Measurements from ENCODE around the gene BANF2. TPM values are rescaled to one million over a fixed set of nuclear protein-coding genes. Genes with fewer than 3 reads are reported as not detected.

BANF2 gene
- total and polyA plus RNA-seq, 5 donors, result not detected

DNA sequence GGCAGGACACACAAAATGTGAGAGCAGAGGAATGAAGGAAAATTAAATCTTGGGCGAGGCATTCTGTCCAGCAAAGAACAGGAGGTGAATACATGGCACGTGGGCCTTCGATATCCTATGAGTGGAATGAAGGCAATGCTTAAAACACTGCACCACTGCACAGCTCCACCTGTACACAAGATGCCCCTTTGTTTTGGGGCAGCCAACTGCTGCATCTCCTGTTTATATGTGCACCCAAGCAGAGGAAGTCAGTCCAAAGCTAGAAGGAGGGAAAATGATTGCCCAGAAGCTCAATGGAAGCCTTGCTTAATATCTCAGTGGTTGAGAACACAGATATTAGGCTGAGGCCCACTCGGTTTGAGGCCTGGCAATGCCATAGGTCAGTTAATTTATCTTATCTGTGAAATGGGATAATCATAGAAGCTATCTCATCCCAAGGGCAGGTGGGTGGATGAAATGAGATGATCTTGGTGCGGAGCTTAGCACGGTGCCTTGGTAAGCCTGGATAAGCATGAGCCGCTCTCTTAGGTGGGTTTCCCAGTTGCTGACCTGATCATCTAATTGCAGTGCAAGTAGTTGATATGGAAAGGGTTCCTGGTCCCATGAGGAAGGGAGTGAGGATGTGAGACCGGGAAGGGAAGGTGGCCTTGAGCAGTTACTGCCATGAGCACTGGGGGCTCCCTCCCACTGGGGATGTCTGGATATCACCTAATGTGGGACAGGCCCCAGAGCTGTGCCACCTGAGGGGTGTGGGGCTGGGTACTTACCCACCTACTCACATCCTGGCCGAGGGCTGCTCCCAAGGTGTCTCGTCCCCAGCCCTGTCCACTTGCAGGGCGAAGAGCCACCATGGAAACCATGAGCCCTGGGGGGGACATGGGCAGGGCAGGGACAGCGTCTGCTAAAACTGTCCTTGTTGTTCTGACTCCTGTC is 9.9 kb downstream of the BANF2 start:
- DNase-seq, result no peak
- ATAC-seq, result peak in 1 of 2 donors; percentile 24
- Histone ChIP-seq H3K4me1 (ENCODE audit: control insufficient read depth, insufficient read depth, low read length) (no peaks in the 10 kb centered on the region), H3K27me3 (ENCODE audit: control insufficient read depth, insufficient read depth) (no peaks in the 10 kb centered on the region), H3K4me3 (ENCODE audit: low read length) (no peak overlapping the region), H3K27ac (ENCODE audit: low read length) (no peak overlapping the region), H3K9me3 (ENCODE audit: control insufficient read depth, low read length) (no peaks in the 10 kb centered on the region)
- 83% methylated on average over 12 of the region's 12 CpGs for WGBS
- intact Hi-C loops (cut with DNase I), result no loop called here

DNA sequence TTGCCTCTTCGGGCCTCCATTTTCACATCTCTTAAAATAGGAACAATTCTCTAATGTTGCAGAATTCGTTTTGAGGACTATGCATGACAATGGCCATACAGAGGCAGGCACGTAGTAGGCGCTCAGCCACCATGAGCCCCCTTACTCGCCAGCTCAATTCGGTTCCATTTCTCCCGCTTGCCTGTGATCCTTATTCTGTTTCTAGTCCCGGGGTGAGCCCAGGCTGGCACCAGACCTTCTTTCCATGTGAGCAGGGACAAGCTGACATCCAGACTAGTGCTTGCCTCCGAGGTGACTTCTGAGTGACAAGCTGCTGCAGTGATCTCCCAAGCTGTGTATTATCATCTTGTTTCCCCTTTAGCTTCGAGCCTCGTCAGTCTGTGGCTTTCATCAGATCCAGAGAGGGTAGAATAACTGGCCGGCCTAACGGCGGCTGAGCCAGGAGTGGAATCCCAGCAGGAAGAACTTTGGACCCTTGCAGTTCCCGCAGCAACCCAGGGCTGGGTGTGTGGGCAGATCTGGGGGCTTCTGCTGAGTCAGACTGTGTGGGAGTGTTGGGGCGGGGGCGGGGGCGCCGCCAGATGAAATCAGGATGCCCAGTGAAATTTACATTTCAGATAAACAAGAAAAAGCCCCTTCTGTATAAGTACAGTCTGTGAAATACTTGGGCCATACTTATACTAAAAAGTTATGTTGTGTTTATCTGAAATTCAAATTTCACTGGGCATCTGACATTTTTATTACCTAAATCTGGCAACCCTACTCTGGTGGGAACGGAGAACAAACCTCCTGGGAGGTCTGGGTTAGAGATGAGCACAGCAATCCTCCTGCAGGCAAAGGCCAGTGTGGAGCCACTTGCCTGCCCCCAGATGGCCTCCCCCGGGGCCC is 10.9 kb downstream of the BANF2 start:
- Histone ChIP-seq H3K9me3 (ENCODE audit: control insufficient read depth, low read length) (no peaks in the 10 kb centered on the region), H3K4me1 (ENCODE audit: control insufficient read depth, insufficient read depth, low read length) (no peaks in the 10 kb centered on the region), H3K4me3 (ENCODE audit: low read length) (no peak overlapping the region), H3K27me3 (ENCODE audit: control insufficient read depth, insufficient read depth) (no peaks in the 10 kb centered on the region), H3K27ac (ENCODE audit: low read length) (no peak overlapping the region)
- intact Hi-C loops (cut with DNase I), result no loop called here
- ATAC-seq, result peak; percentile 81 to 82
- DNase-seq, result peak in 1 of 3 donors; percentile 25
- 50% methylated on average over 21 of the region's 21 CpGs for WGBS

DNA sequence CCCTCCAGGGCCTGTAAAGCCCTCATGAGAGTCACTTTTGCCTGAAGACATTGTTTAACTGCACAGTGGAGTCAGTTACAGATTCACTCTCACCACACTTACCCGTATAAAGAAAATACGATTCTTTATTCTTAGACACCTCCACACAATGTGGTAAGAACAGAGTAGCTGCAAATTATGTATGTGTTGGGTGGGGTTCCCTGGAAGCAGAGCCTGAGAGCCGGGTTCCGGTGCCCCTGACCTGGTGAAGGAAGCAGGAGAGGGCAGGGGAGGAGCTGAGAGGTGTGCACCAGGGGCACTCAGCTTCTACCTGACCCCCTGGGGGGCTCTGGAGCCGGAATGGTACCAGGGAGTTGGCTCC is 11.5 kb downstream of the BANF2 start:
- DNase-seq, result no peak
- WGBS, result 92% methylated on average over 5 of the region's 5 CpGs
- intact Hi-C loops (cut with DNase I), result no loop called here
- Histone ChIP-seq H3K4me1 (ENCODE audit: control insufficient read depth, insufficient read depth, low read length) (no peaks in the 10 kb centered on the region), H3K9me3 (ENCODE audit: control insufficient read depth, low read length) (no peaks in the 10 kb centered on the region), H3K4me3 (ENCODE audit: low read length) (no peak overlapping the region), H3K27ac (ENCODE audit: low read length) (no peak overlapping the region), H3K27me3 (ENCODE audit: control insufficient read depth, insufficient read depth) (no peaks in the 10 kb centered on the region)
- ATAC-seq, result no peak

DNA sequence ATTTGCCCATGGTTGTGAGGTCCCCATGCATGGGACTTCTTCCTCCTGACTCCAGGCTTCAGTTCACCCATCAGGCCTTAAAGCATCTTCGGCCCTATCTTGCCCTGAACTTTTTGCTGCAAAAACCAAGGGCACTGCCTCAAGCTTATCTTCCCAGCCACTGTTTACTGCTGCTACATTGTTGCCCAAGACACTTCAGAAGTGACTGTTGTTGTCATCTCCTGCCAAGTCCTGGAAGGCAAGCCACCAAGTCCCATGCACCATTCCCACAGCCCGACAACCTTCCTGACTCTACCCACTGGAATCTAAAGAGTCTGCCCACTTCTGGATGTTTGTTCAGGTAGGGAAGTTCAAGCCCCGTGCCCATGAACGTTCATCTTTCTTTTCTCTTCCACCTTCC is 12.4 kb downstream of the BANF2 start:
- no peaks in the 10 kb centered on the region for H3K9me3 ChIP-seq (ENCODE audit: control insufficient read depth, low read length)
- no peaks in the 10 kb centered on the region for H3K27me3 ChIP-seq (ENCODE audit: control insufficient read depth, insufficient read depth)
- H3K4me1 ChIP-seq (ENCODE audit: control insufficient read depth, insufficient read depth, low read length), result no peaks in the 10 kb centered on the region
- no peak overlapping the region for H3K27ac ChIP-seq (ENCODE audit: low read length)
- H3K4me3 ChIP-seq (ENCODE audit: low read length), result no peak overlapping the region
- intact Hi-C loops (cut with DNase I), result no loop called here
- 84% methylated on average over 4 of the region's 4 CpGs for WGBS
- ATAC-seq (no peak), DNase-seq (no peak)

DNA sequence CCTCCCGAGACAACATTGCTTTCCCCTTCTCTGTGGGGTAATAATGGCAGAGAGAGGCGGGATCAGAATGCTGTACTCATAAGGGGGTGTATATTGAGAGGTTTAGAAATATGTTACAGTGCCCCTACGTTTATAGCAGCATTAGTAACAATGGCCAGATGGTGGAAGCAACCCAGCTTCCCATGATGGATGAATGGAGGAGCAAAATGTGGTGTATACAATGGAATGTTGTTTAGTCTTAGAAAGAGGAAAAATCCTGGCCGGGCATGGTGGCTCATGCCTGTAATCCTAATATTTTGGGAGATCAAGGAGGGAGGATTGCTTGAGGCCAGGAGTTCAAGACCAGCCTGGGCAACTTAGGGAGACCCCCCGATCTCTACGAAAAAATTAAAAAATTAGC is 12.9 kb downstream of the BANF2 start:
- Histone ChIP-seq H3K4me3 (ENCODE audit: low read length) (no peak overlapping the region), H3K4me1 (ENCODE audit: control insufficient read depth, insufficient read depth, low read length) (no peaks in the 10 kb centered on the region), H3K27ac (ENCODE audit: low read length) (no peak overlapping the region), H3K27me3 (ENCODE audit: control insufficient read depth, insufficient read depth) (no peaks in the 10 kb centered on the region), H3K9me3 (ENCODE audit: control insufficient read depth, low read length) (no peaks in the 10 kb centered on the region)
- ATAC-seq (no peak), DNase-seq (no peak)
- intact Hi-C loops (cut with DNase I), result no loop called here
- 91% methylated on average over 6 of the region's 6 CpGs for WGBS

DNA sequence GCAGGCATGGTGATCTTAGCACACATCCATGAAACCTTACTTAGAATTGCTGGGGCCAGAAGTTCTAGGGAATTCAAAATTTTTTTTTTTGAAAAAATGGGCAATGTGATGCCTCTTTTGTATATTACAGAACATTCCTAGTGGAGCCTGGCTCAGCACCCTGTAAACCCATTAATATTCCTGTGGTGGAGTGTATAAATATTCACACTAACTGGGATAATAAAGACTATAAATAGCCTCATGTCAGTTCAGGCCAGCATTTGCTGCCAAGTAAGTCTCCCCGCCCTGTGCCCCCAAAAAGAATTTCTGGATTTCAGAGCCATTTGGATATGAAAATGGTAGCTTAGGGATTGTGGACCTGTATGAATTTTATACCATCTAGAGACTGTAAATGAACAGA is 14.8 kb downstream of the BANF2 start:
- Histone ChIP-seq H3K27ac (ENCODE audit: low read length) (no peak overlapping the region), H3K4me3 (ENCODE audit: low read length) (no peak overlapping the region), H3K9me3 (ENCODE audit: control insufficient read depth, low read length) (no peaks in the 10 kb centered on the region), H3K4me1 (ENCODE audit: control insufficient read depth, insufficient read depth, low read length) (no peaks in the 10 kb centered on the region), H3K27me3 (ENCODE audit: control insufficient read depth, insufficient read depth) (no peaks in the 10 kb centered on the region)
- intact Hi-C loops (cut with DNase I), result no loop called here
- WGBS, result 42% methylated on average over 1 of the region's 1 CpG
- ATAC-seq (no peak), DNase-seq (no peak)

DNA sequence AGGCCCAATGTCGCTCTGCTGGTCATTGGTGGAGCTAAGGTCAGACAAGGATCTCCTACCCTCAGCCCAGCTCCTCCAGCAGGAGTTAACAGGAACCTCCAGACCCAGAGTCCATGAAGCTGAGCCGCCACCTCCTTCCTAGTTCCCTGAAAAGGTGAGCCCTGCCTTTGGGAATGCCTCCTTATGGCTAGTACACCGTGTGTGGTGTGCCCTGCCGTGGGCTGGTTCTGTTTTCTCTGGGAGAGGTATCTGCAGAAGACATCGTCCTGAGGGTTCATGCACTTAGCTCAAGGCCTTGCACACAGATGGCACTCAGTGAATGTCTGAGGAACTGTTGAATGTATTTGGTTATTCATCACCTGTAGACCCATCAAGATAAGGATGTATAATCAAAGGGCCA is 15.3 kb downstream of the BANF2 start:
- ATAC-seq (no peak), DNase-seq (no peak)
- whole genome bisulfite sequencing, result 80% methylated on average over 5 of the region's 5 CpGs
- Histone ChIP-seq H3K27ac (ENCODE audit: low read length) (no peak overlapping the region), H3K4me1 (ENCODE audit: control insufficient read depth, insufficient read depth, low read length) (no peaks in the 10 kb centered on the region), H3K27me3 (ENCODE audit: control insufficient read depth, insufficient read depth) (no peaks in the 10 kb centered on the region), H3K4me3 (ENCODE audit: low read length) (no peak overlapping the region), H3K9me3 (ENCODE audit: control insufficient read depth, low read length) (no peaks in the 10 kb centered on the region)
- intact Hi-C loops (cut with DNase I), result no loop called here

DNA sequence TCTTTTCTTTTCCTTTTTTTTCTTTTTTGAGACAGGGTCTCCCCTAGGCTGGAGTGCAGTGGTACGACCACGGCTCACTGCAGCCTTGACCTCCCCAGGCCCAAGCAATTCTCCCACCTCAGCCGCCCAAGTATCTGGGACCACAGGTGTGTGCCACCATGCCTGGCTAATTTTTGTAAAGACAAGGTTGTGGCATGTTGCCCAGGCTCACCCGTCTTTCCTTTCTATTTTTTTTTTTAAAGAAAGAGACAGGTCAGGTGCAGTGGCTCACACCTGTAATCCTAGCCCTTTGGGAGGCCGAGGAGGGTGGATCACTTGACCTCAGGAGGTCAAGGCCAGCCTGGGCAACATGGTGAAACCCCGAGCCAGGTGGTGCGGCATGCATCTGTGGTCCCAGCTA is 16.6 kb downstream of the BANF2 start:
- H3K27ac ChIP-seq (ENCODE audit: low read length), result no peak overlapping the region
- DNase-seq (no peak), ATAC-seq (no peak)
- intact Hi-C loops (cut with DNase I), result no loop called here
- WGBS, result 92% methylated on average over 7 of the region's 7 CpGs
- H3K27me3 ChIP-seq (ENCODE audit: control insufficient read depth, insufficient read depth), result no peaks in the 10 kb centered on the region
- no peaks in the 10 kb centered on the region for H3K9me3 ChIP-seq (ENCODE audit: control insufficient read depth, low read length)
- H3K4me1 ChIP-seq (ENCODE audit: control insufficient read depth, insufficient read depth, low read length), result no peaks in the 10 kb centered on the region
- H3K4me3 ChIP-seq (ENCODE audit: low read length), result no peak overlapping the region

DNA sequence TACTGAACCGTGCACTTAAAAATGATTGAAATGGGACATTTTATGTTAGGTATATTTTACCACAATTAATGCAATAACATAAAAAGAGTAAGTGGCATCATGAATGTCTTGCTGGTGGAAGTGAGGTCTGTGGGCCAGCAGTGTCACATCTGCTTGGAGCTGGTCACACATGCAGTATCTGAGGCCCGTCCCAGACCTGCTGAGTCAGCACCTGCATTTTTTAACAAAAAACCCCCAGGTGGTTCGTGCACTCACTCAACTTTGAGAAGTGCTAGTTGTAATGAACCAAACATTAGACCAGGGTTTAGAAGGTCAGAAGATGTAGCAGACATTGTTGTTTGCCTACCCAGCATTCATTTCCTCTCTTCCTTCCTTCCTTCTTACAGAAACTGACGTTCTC is 21.0 kb downstream of the BANF2 start:
- H3K27me3 ChIP-seq (ENCODE audit: control insufficient read depth, insufficient read depth), result no peaks in the 10 kb centered on the region
- no peak for DNase-seq
- no peaks in the 10 kb centered on the region for H3K4me1 ChIP-seq (ENCODE audit: control insufficient read depth, insufficient read depth, low read length)
- H3K4me3 ChIP-seq (ENCODE audit: low read length), result no peak overlapping the region
- no peak overlapping the region for H3K27ac ChIP-seq (ENCODE audit: low read length)
- ATAC-seq, result no peak
- H3K9me3 ChIP-seq (ENCODE audit: control insufficient read depth, low read length), result no peaks in the 10 kb centered on the region
- WGBS, result 74% methylated on average over 4 of the region's 4 CpGs
- intact Hi-C loops (cut with DNase I), result no loop called here

DNA sequence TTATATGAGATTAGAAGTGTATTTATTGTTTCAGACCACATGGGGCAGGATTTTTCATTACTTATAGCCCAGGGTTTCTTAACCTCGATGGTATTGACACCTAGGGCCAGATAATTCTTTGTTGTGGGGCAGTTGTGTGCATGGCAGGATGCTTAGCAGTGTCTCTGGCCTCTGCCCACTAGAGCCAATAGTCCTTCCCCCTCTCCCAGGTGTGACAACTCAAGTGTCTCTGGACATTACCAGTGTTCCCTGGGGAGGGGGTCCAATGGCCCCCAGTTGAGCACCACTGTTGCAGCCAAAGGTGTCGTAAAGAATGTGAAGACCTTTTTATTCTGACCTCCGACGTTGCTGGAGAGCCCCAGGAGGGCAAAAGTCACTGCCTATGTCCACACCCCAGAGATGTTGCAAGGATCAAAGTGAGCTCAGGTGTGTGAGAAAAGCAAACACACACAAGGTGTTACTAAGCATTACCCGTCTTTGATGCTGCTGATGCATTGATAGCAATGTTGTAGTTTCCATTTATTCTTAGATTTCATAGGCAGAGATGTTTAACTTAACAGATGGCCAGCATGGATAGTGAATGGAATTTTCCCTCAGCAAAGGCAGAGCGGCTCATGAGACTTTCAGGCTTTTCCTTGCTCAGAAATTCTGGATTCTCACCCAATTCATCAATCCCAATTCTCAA is 22.2 kb downstream of the BANF2 start:
- no peak for DNase-seq
- Histone ChIP-seq H3K4me3 (ENCODE audit: low read length) (no peak overlapping the region), H3K27me3 (ENCODE audit: control insufficient read depth, insufficient read depth) (no peaks in the 10 kb centered on the region), H3K27ac (ENCODE audit: low read length) (no peak overlapping the region), H3K9me3 (ENCODE audit: control insufficient read depth, low read length) (no peaks in the 10 kb centered on the region), H3K4me1 (ENCODE audit: control insufficient read depth, insufficient read depth, low read length) (no peaks in the 10 kb centered on the region)
- 64% methylated on average over 6 of the region's 6 CpGs for WGBS
- ATAC-seq, result no peak
- intact Hi-C loops (cut with DNase I), result no loop called here
